Right lobe of liver (tissue), 4 donors: ENCODE data around the gene FBXW11.
"Not testable (repeated sequence)": the region's sequence is repeated elsewhere in the genome, so short reads cannot be mapped to it uniquely, and the experiment has no call there.

Source experiments
- CTCF ChIP-seq, 4 donors: fragments of 200-600 bp in 3 of 4; fragments of 450-650 bp in 1 of 4; IDR thresholded peaks; one replicate each; pipeline versions ENCODE4 v1.5.1 to v1.8.0; 2016 to 2022; ENCODE audit warnings: antibody characterized with exemption in 4 of 4, mild to moderate bottlenecking in 2 of 4
- POLR2A ChIP-seq: fragments of 450-650 bp; IDR thresholded peaks from one replicate; pipeline ENCODE4 v1.6.1; 2017; ENCODE audit warnings: antibody characterized with exemption, mild to moderate bottlenecking
- donor health status: DM: no; HTN: no; CAD: no.
- donor health status: DM: no; HTN: no; CAD: no.
- donor health status: DM: no; HTN: yes; CAD: no.

- peak in 3 of 4 donors; percentile 9 to 32 (median 10) for TF ChIP-seq CTCF (IDR thresholded peaks at IDR 0.05)
- TF ChIP-seq POLR2A = not testable (repeated sequence)
Measured at GRCh38 chr5:172020110-172020786, 13.8 kb upstream of the FBXW11 start.
